ENCODE results near the gene CRYGN. TPM values are rescaled to one million over a fixed set of nuclear protein-coding genes. Genes with fewer than 3 reads are reported as not detected.
A peak's percentile ranks its signal among the peaks of the same experiment; 100 is the strongest.

The CRYGN gene
- total and polyA plus RNA-seq, 2 donors (not counting 1 experiment from before 2014, with no cell fraction given): 0.07 to 0.50 TPM

GRCh38 chr7:151426904-151427704 is 12.8 kb downstream of the CRYGN start:
- Histone ChIP-seq H3K27me3 (ENCODE audit: control insufficient read depth, insufficient read depth, low read length) (no peaks in the 10 kb centered on the region), H4K20me1 (ENCODE audit: control insufficient read depth, extremely low read depth, insufficient read depth, low read length) (no peaks in the 10 kb centered on the region), H3K4me2 (ENCODE audit: extremely low read depth, insufficient read depth, low read length) (peak overlapping the region; percentile 4), H2AFZ (ENCODE audit: low read length) (no peak overlapping the region), H3K4me3 (replicated peaks in 1 of 4; ENCODE audit: control extremely low read depth in 1 of 4, insufficient read depth in 1 of 4, low read depth in 3 of 4, low read length in 4 of 4) (no peak overlapping the region), H3K9ac (ENCODE audit: insufficient read depth, low read length) (no peak overlapping the region), H3K36me3 (ENCODE audit: control insufficient read depth, insufficient read depth, low read length) (no peaks in the 10 kb centered on the region), H3K27ac (ENCODE audit: insufficient read depth, low read length) (peak overlapping the region; percentile 37), H3K79me2 (ENCODE audit: control insufficient read depth, insufficient read depth, low read length) (no peaks in the 10 kb centered on the region), H3K4me1 (ENCODE audit: control insufficient read depth, extremely low read depth, insufficient read depth, low read length) (peaks cover 17% of the 10 kb centered on the region), H3K9me3 (ENCODE audit: control insufficient read depth, insufficient read depth, low read depth, low read length) (no peaks in the 10 kb centered on the region)
- TF ChIP-seq EZH2 (IDR thresholded peaks at IDR 0.05; ENCODE audit: low read length, missing control alignments) (no peak), CTCF (conservative IDR thresholded peaks at IDR 0.05 in 1 of 2, IDR thresholded peaks at IDR 0.05 in 1 of 2; ENCODE audit: low read depth in 1 of 2, low read length in 2 of 2) (no peak)
- no peak for DNase-seq (ENCODE audit: low read depth in 2 of 2)

- Histone ChIP-seq H3K4me2 (ENCODE audit: extremely low read depth, insufficient read depth, low read length) (peak overlapping the region; percentile 10), H3K9me3 (ENCODE audit: control insufficient read depth, insufficient read depth, low read depth, low read length) (no peaks in the 10 kb centered on the region), H3K79me2 (ENCODE audit: control insufficient read depth, insufficient read depth, low read length) (no peaks in the 10 kb centered on the region), H4K20me1 (ENCODE audit: control insufficient read depth, extremely low read depth, insufficient read depth, low read length) (no peaks in the 10 kb centered on the region), H3K9ac (ENCODE audit: insufficient read depth, low read length) (no peak overlapping the region), H2AFZ (ENCODE audit: low read length) (no peak overlapping the region), H3K4me3 (replicated peaks in 1 of 4; ENCODE audit: control extremely low read depth in 1 of 4, insufficient read depth in 1 of 4, low read depth in 3 of 4, low read length in 4 of 4) (no peak overlapping the region), H3K4me1 (ENCODE audit: control insufficient read depth, extremely low read depth, insufficient read depth, low read length) (peaks cover 17% of the 10 kb centered on the region), H3K27ac (ENCODE audit: insufficient read depth, low read length) (peak overlapping the region; percentile 37), H3K36me3 (ENCODE audit: control insufficient read depth, insufficient read depth, low read length) (no peaks in the 10 kb centered on the region), H3K27me3 (ENCODE audit: control insufficient read depth, insufficient read depth, low read length) (no peaks in the 10 kb centered on the region)
- TF ChIP-seq EZH2 (IDR thresholded peaks at IDR 0.05; ENCODE audit: low read length, missing control alignments): no peak
- TF ChIP-seq CTCF (conservative IDR thresholded peaks at IDR 0.05 in 1 of 2, IDR thresholded peaks at IDR 0.05 in 1 of 2; ENCODE audit: low read depth in 1 of 2, low read length in 2 of 2): no peak
- DNase-seq (ENCODE audit: low read depth in 2 of 2): peak; percentile 96 to 98
Measured at GRCh38 chr7:151426441-151426903, 13.5 kb downstream of the CRYGN start.

- peak; percentile 77 to 95 for DNase-seq (ENCODE audit: low read depth in 2 of 2)
- H3K4me1 ChIP-seq (ENCODE audit: control insufficient read depth, extremely low read depth, insufficient read depth, low read length): peaks cover 17% of the 10 kb centered on the region
- H3K36me3 ChIP-seq (ENCODE audit: control insufficient read depth, insufficient read depth, low read length): no peaks in the 10 kb centered on the region
- no peaks in the 10 kb centered on the region for H3K9me3 ChIP-seq (ENCODE audit: control insufficient read depth, insufficient read depth, low read depth, low read length)
- H3K79me2 ChIP-seq (ENCODE audit: control insufficient read depth, insufficient read depth, low read length): no peaks in the 10 kb centered on the region
- H3K4me2 ChIP-seq (ENCODE audit: extremely low read depth, insufficient read depth, low read length): peak overlapping the region; percentile 10
- no peaks in the 10 kb centered on the region for H4K20me1 ChIP-seq (ENCODE audit: control insufficient read depth, extremely low read depth, insufficient read depth, low read length)
- H3K4me3 ChIP-seq (replicated peaks in 1 of 4; ENCODE audit: control extremely low read depth in 1 of 4, insufficient read depth in 1 of 4, low read depth in 3 of 4, low read length in 4 of 4): no peak overlapping the region
- H2AFZ ChIP-seq (ENCODE audit: low read length): no peak overlapping the region
- peak overlapping the region; percentile 37 for H3K27ac ChIP-seq (ENCODE audit: insufficient read depth, low read length)
- no peaks in the 10 kb centered on the region for H3K27me3 ChIP-seq (ENCODE audit: control insufficient read depth, insufficient read depth, low read length)
- H3K9ac ChIP-seq (ENCODE audit: insufficient read depth, low read length): no peak overlapping the region
- TF ChIP-seq EZH2 (IDR thresholded peaks at IDR 0.05; ENCODE audit: low read length, missing control alignments) (no peak), CTCF (conservative IDR thresholded peaks at IDR 0.05 in 1 of 2, IDR thresholded peaks at IDR 0.05 in 1 of 2; ENCODE audit: low read depth in 1 of 2, low read length in 2 of 2) (no peak)
Measured at GRCh38 chr7:151425670-151426440, 14.1 kb downstream of the CRYGN start.
